ENCODE results near the gene HAT1. TPM values are rescaled to one million over a fixed set of nuclear protein-coding genes. Genes with fewer than 3 reads are reported as not detected.

Gene HAT1, protein sequence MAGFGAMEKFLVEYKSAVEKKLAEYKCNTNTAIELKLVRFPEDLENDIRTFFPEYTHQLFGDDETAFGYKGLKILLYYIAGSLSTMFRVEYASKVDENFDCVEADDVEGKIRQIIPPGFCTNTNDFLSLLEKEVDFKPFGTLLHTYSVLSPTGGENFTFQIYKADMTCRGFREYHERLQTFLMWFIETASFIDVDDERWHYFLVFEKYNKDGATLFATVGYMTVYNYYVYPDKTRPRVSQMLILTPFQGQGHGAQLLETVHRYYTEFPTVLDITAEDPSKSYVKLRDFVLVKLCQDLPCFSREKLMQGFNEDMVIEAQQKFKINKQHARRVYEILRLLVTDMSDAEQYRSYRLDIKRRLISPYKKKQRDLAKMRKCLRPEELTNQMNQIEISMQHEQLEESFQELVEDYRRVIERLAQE
- 10 to 100 TPM; 17.0 to 38.6 (median 22.7) TPM for total RNA-seq

DNA sequence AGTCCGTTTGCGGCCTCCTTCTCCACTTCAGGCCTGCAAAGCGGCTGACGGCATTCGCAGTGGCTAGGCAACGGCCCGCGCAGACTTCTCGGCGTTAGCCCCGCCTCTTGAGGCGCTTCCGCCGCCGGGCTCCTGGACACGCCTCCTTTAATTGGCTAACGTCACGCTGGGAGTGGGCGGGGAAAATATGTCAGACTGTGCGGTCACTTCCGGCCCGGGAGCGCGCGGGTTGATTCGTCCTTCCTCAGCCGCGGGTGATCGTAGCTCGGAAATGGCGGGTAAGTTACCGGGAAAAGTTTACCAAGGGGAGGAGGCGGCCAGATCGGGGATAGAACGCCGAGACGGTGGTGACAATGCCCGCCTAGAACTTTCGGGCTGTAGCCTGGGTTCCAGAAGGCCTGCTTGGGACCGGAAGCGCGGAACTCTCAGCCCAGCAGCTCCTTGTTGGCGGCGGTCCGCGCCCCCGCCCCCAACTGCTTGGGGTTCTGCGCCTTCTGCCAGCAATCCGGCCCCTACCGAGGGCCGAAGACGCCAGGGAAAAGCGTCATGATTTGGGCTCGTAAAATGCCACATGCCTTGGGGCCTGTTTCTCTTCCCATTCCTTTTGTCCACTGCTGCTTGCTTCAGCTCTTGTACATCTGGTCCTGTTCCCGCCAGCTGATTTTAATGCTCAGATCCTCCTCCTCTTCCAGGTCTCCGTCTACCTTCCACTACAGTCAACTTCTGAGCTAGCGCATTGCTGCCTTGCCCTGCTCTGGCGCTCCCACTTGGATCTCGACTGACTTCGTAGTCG lies at the start of gene HAT1:
Gene HAT1 (plus strand): TSS at position 232 of the 793 bp plus-strand sequence. CDS start 40 bp downstream, at position 272.
- no peak for TF ChIP-seq CTCF (IDR thresholded peaks at IDR 0.05; ENCODE audit: low read depth)

DNA sequence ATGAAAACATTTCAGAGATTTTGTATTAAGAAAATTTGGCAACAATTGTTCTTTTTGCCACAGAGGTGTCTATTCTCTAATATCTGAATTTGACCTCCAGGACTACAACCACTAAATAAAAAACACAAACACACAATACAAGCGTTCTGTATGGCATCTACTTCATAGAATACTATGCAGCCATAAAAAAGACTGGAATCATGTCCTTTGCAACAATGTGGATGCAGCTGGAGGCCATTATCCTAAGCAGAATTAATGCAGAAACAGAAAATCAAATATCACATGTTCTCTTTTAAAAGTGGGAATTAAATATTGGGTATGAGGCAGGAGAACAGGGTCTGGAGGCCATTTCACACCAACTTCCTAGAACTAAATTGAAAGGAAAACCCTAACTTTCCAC lies 47.7 kb upstream of the HAT1 start:
- no peak for TF ChIP-seq CTCF (IDR thresholded peaks at IDR 0.05; ENCODE audit: low read depth)

GRCh38 chr2:171874963-171875362 lies 47.3 kb upstream of the HAT1 start:
- TF ChIP-seq CTCF (IDR thresholded peaks at IDR 0.05; ENCODE audit: low read depth): no peak

DNA sequence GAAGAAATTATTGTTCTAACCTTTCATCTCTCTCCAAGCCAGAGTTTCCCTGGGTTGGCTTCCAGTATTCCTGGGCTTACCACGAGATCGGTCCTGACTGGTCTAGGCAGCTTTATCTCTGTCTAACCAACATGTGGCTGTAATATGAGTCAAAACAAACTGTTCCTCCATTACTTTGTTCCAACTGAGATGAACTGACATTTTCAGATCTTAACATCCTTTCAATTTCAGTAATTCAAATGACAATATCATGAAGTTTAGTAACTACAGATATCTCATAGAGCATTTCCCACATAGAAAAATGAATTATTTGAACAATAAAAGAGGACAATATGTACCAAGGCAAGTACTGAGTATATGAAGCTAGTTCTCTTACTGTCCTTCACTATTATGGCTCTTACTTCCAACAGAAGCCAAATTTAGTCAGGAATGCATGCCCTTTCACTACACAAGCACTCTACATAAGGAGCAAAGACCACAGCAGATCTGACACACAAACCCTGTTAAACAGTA lies 43.7 kb upstream of the HAT1 start:
- TF ChIP-seq CTCF (IDR thresholded peaks at IDR 0.05; ENCODE audit: low read depth): no peak

DNA sequence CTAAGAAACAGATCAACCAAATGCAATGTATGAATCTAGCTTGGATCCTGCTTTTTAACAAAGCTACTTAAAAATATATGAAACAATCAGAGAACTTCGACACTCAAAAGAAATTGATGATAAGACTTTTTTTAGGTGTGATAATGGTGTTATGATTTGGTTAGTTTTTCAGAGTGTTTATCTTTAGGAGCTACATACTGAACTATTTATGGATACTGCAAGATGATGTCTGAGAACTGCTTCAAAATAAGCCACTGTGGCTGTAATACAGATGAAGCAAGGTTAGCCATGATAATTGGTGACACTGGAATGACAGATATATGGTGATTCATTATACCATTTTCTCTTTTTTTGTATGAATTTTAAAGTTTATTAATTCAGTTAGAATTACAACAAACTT lies 42.4 kb upstream of the HAT1 start:
- no peak for TF ChIP-seq CTCF (IDR thresholded peaks at IDR 0.05; ENCODE audit: low read depth)

DNA sequence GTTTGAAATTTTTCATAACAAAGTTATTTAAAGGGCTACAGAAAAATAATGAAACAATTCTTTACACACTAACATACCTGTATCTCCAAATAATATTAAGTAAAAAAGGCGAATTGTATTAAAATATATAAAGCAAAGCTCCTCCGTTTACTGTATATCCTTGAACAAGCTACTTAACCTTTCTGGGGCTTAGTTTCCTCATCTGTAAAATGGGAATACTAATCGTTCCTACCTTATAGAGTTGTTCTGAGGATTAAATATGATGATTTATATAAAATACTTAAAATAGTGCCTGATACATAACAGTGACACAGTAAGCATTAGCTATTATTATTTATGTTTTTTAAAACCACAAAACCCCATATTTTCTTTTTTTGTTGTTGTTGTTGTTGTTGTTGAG lies 41.5 kb upstream of the HAT1 start:
- no peak for TF ChIP-seq CTCF (IDR thresholded peaks at IDR 0.05; ENCODE audit: low read depth)
